Heart left ventricle (tissue), 13 donors: Measurements from ENCODE around the gene TMEM132D.

ENCODE experiments used
- POLR2A ChIP-seq, 2 donors: fragments of 450-650 bp; IDR thresholded peaks; one replicate each; pipeline ENCODE4 v1.6.1; 2017; ENCODE audit warnings: antibody characterized with exemption in 2 of 2, mild to moderate bottlenecking in 2 of 2, moderate library complexity in 2 of 2
- TF ChIP-seq, protein P1 (sequence below), 12 donors: fragments of 200-600 bp; sonication (generic) in 4 of 12; IDR thresholded peaks; one replicate each; pipeline versions ENCODE4 v1.5.0 to v1.8.0; 2018 to 2022; ENCODE audit warnings: antibody characterized with exemption in 12 of 12, mild to moderate bottlenecking in 5 of 12
- donor health status: ischemic (EF 13 %, LVEDD 7.1; RV severe dilation, severe dysfunction).
- donor health status: DM: no; HTN: yes; CAD: no.
- donor health status: DM: no; HTN: no; CAD: no.
- donor health status: ischemic (EF 25% LVEDD 6.9; RV normal size, moderate dysfunction).
- donor health status: ischemic (EF 25% LVEDD 5.7; RV mildly dilated, moderate dysfunction).
- donor health status: ischemic (EF 35%, LVEDD 5.7; RV mildly dilated, moderate dysfunction).
- donor health status: nonischemic (EF 11% LVEDD 7.7; RV severe dilation, severe dysfunction).
- donor health status: DM: yes; HTN: yes; CAD: no.
- donor health status: PGD.
- donor health status: ischemic (EF 29% LVEDD 5.4; RV normal size, mild dysfunction).
- donor health status: nonischemic (EF 23%, LVEDD 6.1; RV moderate dilation, normal function).

DNA sequence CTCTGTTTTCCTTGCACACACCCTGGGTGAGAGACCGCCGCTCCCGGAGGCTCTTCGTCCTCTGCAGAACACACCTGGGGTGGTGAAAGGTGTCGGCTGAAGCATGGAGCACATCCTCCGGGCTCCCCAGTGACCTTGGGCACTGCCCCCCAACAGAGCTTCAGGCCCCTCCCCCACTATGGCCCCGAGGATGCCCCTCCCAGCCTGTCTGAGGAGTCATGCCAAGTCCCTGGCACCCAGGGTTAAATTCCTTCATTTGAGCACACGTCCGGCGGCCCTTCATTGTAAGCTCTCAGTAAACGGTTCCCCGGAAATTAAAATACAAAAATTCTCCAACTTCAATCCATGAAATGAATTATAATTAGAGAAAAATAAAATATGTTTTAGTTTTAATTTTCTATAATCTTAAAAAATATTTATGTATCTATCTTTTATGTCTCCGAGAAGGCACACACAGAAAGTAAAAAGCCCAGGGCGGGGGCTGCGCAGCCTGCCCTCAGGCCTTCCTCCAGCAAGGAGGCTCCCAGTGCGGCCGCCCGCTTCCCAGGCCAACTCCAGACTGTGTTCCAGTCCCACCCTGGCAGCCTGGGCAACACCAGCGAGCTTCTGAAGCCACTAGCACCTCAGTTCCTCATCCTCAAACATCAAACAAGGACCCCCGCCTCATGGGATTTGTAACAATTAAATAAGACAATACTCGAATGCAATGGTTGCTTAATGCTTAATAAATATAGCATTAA is 63.5 kb downstream of the TMEM132D start:
- TF ChIP-seq POLR2A (IDR thresholded peaks at IDR 0.05): no peak
- TF ChIP-seq, protein P1, sequence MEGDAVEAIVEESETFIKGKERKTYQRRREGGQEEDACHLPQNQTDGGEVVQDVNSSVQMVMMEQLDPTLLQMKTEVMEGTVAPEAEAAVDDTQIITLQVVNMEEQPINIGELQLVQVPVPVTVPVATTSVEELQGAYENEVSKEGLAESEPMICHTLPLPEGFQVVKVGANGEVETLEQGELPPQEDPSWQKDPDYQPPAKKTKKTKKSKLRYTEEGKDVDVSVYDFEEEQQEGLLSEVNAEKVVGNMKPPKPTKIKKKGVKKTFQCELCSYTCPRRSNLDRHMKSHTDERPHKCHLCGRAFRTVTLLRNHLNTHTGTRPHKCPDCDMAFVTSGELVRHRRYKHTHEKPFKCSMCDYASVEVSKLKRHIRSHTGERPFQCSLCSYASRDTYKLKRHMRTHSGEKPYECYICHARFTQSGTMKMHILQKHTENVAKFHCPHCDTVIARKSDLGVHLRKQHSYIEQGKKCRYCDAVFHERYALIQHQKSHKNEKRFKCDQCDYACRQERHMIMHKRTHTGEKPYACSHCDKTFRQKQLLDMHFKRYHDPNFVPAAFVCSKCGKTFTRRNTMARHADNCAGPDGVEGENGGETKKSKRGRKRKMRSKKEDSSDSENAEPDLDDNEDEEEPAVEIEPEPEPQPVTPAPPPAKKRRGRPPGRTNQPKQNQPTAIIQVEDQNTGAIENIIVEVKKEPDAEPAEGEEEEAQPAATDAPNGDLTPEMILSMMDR (IDR thresholded peaks at IDR 0.05): no peak
